Smooth muscle cell (in vitro differentiated cells): ENCODE data around the gene CTSK. TPM values are rescaled to one million over a fixed set of nuclear protein-coding genes. Genes with fewer than 3 reads are reported as not detected.
"Not testable (repeated sequence)": the region's sequence is repeated elsewhere in the genome, so short reads cannot be mapped to it uniquely, and the experiment has no call there.

Experiments
- DNase-seq: peaks from one replicate; lab custom pipeline; 2025; ENCODE audit not compliant: unreplicated experiment; lab: John Stamatoyannopoulos, UW
- H2AFZ ChIP-seq: fragments of 200-600 bp; sonication (generic); 2 replicates; pipeline ENCODE4 v1.6.0; 2016; ENCODE audit warnings: antibody characterized with exemption, low read depth, mild to moderate bottlenecking
- H3F3A ChIP-seq: fragments of 200-600 bp; sonication (generic); 2 replicates; pipeline ENCODE4 v1.6.0; 2017; ENCODE audit warnings: antibody characterized with exemption, low read depth
- H3K27ac ChIP-seq: fragments of 200-600 bp; sonication (generic); 2 replicates; pipeline ENCODE4 v1.5.1; 2016; ENCODE audit warnings: low read depth, mild to moderate bottlenecking
- H3K27me3 ChIP-seq: fragments of 200-600 bp; sonication (generic); 2 replicates; pipeline ENCODE4 v1.6.1; 2016; ENCODE audit warnings: low read depth, mild to moderate bottlenecking
- H3K36me3 ChIP-seq: fragments of 200-600 bp; sonication (generic); 2 replicates; pipeline ENCODE4 v1.5.1; 2016; ENCODE audit warnings: low read depth
- H3K4me1 ChIP-seq: fragments of 200-600 bp; sonication (generic); 2 replicates; pipeline ENCODE4 v1.5.1; 2016; ENCODE audit warnings: low read depth
- H3K4me2 ChIP-seq: fragments of 200-600 bp; sonication (generic); 2 replicates; pipeline ENCODE4 v1.6.0; 2016; ENCODE audit warnings: mild to moderate bottlenecking
- H3K4me3 ChIP-seq: fragments of 200-600 bp; sonication (generic); 2 replicates; pipeline ENCODE4 v1.5.1; 2016; ENCODE audit warnings: mild to moderate bottlenecking
- H3K79me2 ChIP-seq: fragments of 200-600 bp; sonication (generic); 2 replicates; pipeline ENCODE4 v1.6.0; 2016; ENCODE audit warnings: low read depth, mild to moderate bottlenecking
- H3K9ac ChIP-seq: fragments of 200-600 bp; sonication (generic); 2 replicates; pipeline ENCODE4 v1.6.0; 2016; ENCODE audit warnings: low read depth
- H3K9me3 ChIP-seq: fragments of 200-600 bp; sonication (generic); replicated peaks from 2 replicates; pipeline ENCODE4 v1.5.1; 2016; ENCODE audit warnings: low read depth
- H4K20me1 ChIP-seq: fragments of 200-600 bp; sonication (generic); 2 replicates; pipeline ENCODE4 v1.6.0; 2016; ENCODE audit warnings: low read depth
- CTCF ChIP-seq: fragments of 200-600 bp; sonication (generic); IDR thresholded peaks from 2 replicates; pipeline ENCODE4 v1.5.1; 2017; ENCODE audit warnings: borderline replicate concordance, mild to moderate bottlenecking, antibody characterized with exemption; ENCODE audit not compliant: insufficient read depth, poor library complexity, severe bottlenecking
- WGBS: methylation state at CpG from one replicate; pipeline ENCODE4 v1.1.7; 2016; ENCODE audit warnings: low lambda C conversion rate; 5-methylcytosine and 5-hydroxymethylcytosine counted together
- polyA plus RNA-seq: library from polyadenylated mRNA; unstranded; fragments of >200 nt; fragmentation: Nextera tagmentation; extraction: Ambion mirVana; gene quantifications from 2 replicates; pipeline ENCODE4 v1.2.1, GENCODE V29; 2016
- total RNA-seq: library from RNA; depleted of rRNA; stranded (reverse); fragments of >200 nt; gene quantifications from 2 replicates; pipeline ENCODE4 v1.2.3, GENCODE V29; 2014

The CTSK gene
- total RNA-seq = 12.2 and 14.6 TPM in 2 replicates
- polyA plus RNA-seq = 11.5 and 12.4 TPM in 2 replicates

GRCh38 chr1:150808121-150808520, at the start of gene CTSK:
Gene CTSK, minus strand, starts transcription at chr1:150808260. Its CDS starts 1,455 bp downstream, at chr1:150806805.
- peak within 1 kb of the TSS; percentile 70 for H3K4me2 ChIP-seq

GRCh38 chr1:150852734-150853133, 44.7 kb upstream of the CTSK start:
- not testable (repeated sequence) for DNase-seq, H3K9ac ChIP-seq
- over 99% methylated on average over 3 of the region's 3 CpGs for WGBS

More at GRCh38 chr1:150808121-150808520, at the start of gene CTSK:
- H3F3A ChIP-seq = no peaks in the 10 kb centered on the region
- DNase-seq = no peak
- H3K27me3 ChIP-seq = no peaks in the 10 kb centered on the region
- WGBS = 66% methylated on average over 7 of the region's 7 CpGs
- peaks cover 14% of the 10 kb centered on the region for H3K36me3 ChIP-seq
- H4K20me1 ChIP-seq = no peaks in the 10 kb centered on the region
- peak within 1 kb of the TSS; percentile 28 for H3K4me3 ChIP-seq
- TF ChIP-seq CTCF = no peak
- H3K9me3 ChIP-seq = no peaks in the 10 kb centered on the region
- H3K9ac ChIP-seq = no peak within 1 kb of the TSS
- H2AFZ ChIP-seq = no peak within 1 kb of the TSS
- H3K79me2 ChIP-seq = no peaks in the 10 kb centered on the region
- peak within 1 kb of the TSS; percentile 4 for H3K27ac ChIP-seq
- H3K4me1 ChIP-seq = peaks cover 20% of the 10 kb centered on the region

GRCh38 chr1:150850801-150851362, 42.8 kb upstream of the CTSK start:
- 98% methylated on average over 13 of the region's 49 CpGs for WGBS
- H3F3A ChIP-seq, H3K27ac ChIP-seq, H3K4me3 ChIP-seq, H2AFZ ChIP-seq, H3K9ac ChIP-seq, H4K20me1 ChIP-seq, H3K27me3 ChIP-seq, DNase-seq, H3K4me1 ChIP-seq, H3K36me3 ChIP-seq, H3K9me3 ChIP-seq, H3K4me2 ChIP-seq: not testable (repeated sequence)
- H3K79me2 ChIP-seq = peaks cover 12% of the 10 kb centered on the region

More at GRCh38 chr1:150852734-150853133, 44.7 kb upstream of the CTSK start:
- not testable (repeated sequence) for H3F3A ChIP-seq, H3K4me3 ChIP-seq, H3K27me3 ChIP-seq, H3K27ac ChIP-seq, H3K4me2 ChIP-seq, H3K4me1 ChIP-seq, H4K20me1 ChIP-seq, H3K36me3 ChIP-seq, H2AFZ ChIP-seq, H3K9me3 ChIP-seq
- peaks cover 22% of the 10 kb centered on the region for H3K79me2 ChIP-seq

GRCh38 chr1:150846473-150847146, 38.5 kb upstream of the CTSK start:
- H3K4me1 ChIP-seq = no peaks in the 10 kb centered on the region
- no peak overlapping the region for H3K27ac ChIP-seq
- no peak for DNase-seq
- peaks cover 9% of the 10 kb centered on the region for H4K20me1 ChIP-seq
- H3K27me3 ChIP-seq = no peaks in the 10 kb centered on the region
- H2AFZ ChIP-seq = no peak overlapping the region
- H3K4me2 ChIP-seq = no peak overlapping the region
- H3K79me2 ChIP-seq = no peaks in the 10 kb centered on the region
- no peak overlapping the region for H3K4me3 ChIP-seq
- WGBS = 98% methylated on average over 4 of the region's 4 CpGs
- no peak overlapping the region for H3K9ac ChIP-seq
- peaks cover 8% of the 10 kb centered on the region for H3K36me3 ChIP-seq
- no peaks in the 10 kb centered on the region for H3K9me3 ChIP-seq
- TF ChIP-seq CTCF = no peak
- H3F3A ChIP-seq = no peaks in the 10 kb centered on the region
